ENCODE measurements around the gene M1AP. TPM values are rescaled to one million over a fixed set of nuclear protein-coding genes. Genes with fewer than 3 reads are reported as not detected.

M1AP gene
- total RNA-seq, 1 donor from 2014 or later, result 2.5 TPM

DNA sequence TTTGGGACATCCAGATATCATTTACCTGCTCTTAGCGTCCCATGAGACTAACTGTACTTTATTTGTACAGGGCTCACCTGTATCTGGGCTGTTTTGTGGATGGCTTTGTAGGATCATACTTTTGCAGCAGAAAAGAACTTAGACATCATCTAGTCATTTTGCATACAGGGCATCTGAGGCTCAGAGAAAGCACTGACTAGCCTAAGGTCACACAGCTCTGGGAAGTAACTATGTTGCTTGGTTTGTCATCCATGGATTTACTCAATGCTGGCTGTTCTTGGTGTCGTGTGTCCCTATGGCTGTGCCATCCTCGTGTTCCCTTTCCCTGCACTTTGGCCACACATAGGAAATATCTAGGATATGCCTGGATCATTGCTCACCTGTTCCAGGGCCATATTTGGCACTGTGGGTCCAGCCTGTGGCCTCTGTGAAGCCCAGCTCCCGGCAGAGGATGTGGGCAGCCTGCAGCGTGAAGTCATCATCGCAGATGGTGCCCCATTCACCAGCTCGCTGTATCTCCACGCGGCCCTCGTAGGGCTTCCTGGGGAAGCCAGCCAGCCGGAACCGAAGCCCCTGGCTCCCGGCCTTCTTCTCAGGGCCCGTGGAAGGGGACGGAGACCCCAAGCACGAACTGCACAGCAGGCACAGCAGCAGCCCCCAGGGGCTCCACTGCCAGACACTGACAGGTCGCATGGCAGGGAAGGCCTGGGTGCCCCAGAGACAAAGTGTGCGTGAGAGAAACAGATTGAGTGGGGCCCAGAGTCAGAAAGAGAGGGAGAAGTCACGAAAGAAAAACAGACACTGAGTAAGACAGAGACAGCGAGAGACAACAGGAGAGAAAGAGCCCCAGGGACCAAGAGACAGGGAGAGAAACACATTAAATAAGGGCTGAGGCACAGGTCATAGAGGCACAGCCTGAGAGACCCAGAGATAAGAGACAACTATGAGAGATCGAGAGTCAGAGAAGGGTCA, 95.9 kb downstream of the M1AP start:
- no peak overlapping the region for H3K4me3 ChIP-seq (ENCODE audit: low read depth, low read length)
- DNase-seq (ENCODE audit: low read depth), result no peak
- TF ChIP-seq, protein P1, sequence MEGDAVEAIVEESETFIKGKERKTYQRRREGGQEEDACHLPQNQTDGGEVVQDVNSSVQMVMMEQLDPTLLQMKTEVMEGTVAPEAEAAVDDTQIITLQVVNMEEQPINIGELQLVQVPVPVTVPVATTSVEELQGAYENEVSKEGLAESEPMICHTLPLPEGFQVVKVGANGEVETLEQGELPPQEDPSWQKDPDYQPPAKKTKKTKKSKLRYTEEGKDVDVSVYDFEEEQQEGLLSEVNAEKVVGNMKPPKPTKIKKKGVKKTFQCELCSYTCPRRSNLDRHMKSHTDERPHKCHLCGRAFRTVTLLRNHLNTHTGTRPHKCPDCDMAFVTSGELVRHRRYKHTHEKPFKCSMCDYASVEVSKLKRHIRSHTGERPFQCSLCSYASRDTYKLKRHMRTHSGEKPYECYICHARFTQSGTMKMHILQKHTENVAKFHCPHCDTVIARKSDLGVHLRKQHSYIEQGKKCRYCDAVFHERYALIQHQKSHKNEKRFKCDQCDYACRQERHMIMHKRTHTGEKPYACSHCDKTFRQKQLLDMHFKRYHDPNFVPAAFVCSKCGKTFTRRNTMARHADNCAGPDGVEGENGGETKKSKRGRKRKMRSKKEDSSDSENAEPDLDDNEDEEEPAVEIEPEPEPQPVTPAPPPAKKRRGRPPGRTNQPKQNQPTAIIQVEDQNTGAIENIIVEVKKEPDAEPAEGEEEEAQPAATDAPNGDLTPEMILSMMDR (conservative IDR thresholded peaks at IDR 0.05; ENCODE audit: low read depth, low read length), result no peak

DNA sequence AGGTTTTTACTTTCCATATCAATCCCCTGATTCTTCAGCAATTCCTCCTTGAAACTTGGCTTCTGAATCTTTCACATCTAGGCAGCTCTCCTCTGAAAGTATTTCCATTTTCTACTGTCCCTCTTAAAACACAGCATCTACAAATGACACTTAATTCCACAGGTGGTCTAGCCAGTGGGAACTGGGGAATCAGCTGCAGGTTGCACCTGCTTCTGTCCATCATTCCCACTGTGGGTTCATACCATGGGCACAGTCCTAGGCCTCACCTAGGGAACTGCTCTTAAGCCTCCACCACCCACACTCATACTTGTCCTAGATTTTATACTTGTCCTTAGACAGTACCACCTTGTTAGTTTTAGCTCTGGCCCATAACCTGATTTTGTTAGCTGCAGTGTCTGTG, 96.6 kb downstream of the M1AP start:
- TF ChIP-seq, protein P1 (conservative IDR thresholded peaks at IDR 0.05; ENCODE audit: low read depth, low read length), result no peak
- H3K4me3 ChIP-seq (ENCODE audit: low read depth, low read length), result no peak overlapping the region
- no peak for DNase-seq (ENCODE audit: low read depth)

DNA sequence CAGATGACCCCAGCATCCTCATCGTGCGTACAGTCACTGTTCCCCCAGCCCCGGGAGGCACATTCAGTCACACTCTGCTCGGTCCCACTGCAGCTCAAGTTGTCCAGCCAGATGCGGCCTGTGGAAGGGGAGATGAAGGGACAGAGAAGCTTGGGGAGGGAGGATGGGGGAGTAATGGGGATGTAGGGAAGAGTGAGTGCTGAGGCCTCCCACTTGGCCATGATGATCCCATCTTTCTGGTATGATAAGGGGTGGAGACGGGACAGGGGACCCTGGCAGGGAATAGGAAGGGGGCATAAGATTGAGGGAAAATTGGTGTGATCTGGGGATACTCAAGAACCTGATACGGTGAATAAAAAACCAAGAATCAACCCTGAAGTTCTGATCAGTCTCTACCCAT, 97.9 kb downstream of the M1AP start:
- TF ChIP-seq, protein P1 (conservative IDR thresholded peaks at IDR 0.05; ENCODE audit: low read depth, low read length), result no peak
- no peak for DNase-seq (ENCODE audit: low read depth)
- no peak overlapping the region for H3K4me3 ChIP-seq (ENCODE audit: low read depth, low read length)

- TF ChIP-seq, protein P1 (conservative IDR thresholded peaks at IDR 0.05; ENCODE audit: low read depth, low read length), result no peak
- DNase-seq (ENCODE audit: low read depth), result no peak
- H3K4me3 ChIP-seq (ENCODE audit: low read depth, low read length), result peak overlapping the region; percentile 71
Measured at GRCh38 chr2:74548900-74549826, 99.0 kb downstream of the M1AP start.

DNA sequence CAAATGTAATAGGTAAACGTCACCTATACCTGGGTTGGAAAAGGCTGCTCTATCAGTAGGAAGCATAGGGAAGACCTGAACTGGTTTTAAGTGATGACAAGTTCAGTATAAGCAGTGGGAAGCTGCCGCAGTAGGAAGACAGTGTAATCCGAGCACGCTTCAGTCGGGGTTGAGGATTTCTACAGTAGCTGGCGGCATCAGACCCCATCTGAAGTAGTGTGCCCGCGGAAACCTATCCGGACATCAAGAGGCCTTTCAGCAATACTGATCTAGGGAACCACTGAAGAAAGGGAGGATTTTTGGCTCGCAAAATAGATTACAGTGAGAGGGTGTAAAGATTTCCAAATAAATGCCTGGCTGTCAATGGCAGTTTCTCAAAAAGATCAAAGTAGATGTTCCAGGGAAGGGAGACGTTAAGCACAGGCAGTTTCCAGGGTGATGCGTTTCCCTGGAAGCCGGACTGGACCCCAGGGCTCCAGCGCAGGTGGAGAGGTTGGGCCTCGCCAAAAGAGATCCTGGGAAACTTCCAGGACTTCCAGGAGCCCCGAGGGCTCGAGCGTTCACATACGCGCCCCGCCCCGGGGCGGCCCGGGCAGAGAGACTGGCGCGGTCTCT, 99.7 kb downstream of the M1AP start:
- TF ChIP-seq, protein P1 (conservative IDR thresholded peaks at IDR 0.05; ENCODE audit: low read depth, low read length), result no peak
- DNase-seq (ENCODE audit: low read depth), result no peak
- H3K4me3 ChIP-seq (ENCODE audit: low read depth, low read length), result peak overlapping the region; percentile 71

GRCh38 chr2:74546004-74546403, 102.1 kb downstream of the M1AP start:
- TF ChIP-seq, protein P1 (conservative IDR thresholded peaks at IDR 0.05; ENCODE audit: low read depth, low read length), result no peak
- H3K4me3 ChIP-seq (ENCODE audit: low read depth, low read length), result no peak overlapping the region
- no peak for DNase-seq (ENCODE audit: low read depth)
